ENCODE data around the gene EFCAB8. TPM values are rescaled to one million over a fixed set of nuclear protein-coding genes. Genes with fewer than 3 reads are reported as not detected.
"Not testable (repeated sequence)": the region's sequence is repeated elsewhere in the genome, so short reads cannot be mapped to it uniquely, and the experiment has no call there.

Gene EFCAB8
- total RNA-seq, 1 donor from 2014 or later: not detected

DNA sequence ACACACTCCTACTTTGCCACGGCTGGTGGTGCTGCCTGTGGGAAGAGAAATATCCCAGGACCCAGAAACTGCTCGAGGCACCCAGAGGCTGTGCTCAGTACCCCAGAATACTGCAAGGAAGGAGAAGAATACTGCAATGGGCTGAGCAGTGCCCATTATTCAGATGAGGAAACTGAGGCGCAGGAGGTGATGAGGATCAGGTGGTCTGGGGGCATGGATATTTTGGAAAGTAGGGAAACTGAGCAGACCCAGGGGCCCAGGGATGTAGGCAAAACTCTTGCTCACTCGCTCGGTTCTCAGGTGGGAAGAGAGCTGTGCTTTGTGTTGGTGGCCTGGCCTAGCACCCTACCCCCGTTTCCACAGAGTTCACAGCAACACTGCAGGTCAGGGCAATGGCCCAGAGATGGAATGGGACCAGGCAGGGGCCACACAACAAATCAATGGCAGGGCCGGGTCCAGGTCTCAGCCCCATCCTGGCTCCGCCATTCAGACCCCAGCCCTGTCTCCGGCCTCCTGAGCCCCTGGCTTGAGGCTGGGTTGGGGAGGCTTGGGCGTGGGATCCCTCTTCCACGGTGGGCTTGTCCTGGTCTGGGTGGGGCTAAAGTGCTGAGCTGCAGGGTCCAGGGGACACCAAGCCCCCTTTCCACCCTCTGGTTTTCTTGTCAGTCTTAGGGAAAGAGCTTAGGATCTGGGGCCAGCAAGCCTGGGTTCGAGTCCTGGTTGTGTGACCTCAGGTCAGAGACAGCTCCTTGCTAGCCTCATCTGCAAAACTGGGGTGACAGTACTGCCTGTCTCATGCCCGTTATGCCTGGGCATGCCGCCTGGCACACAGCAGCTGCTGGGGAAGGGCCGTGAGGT lies 111.6 kb downstream of the EFCAB8 start:
- DNase-seq (ENCODE audit: low read depth): no peak

DNA sequence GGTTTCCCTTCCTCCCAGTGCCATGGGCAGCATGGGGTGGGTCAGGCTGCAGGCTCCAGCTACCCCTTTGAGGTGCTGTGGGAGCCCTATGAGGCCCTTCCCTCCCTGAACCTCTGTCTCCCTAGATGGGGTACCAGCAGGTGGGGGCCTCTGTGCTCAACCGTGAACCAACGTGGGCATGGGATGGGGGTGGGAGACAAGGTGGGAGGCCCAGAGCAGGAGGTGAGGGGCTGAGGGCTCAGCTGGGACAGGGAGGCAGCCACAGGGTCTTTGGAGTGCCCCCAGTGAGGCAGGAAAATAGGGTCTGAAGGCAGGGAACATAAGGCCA lies 112.2 kb downstream of the EFCAB8 start:
- DNase-seq (ENCODE audit: low read depth): no peak

DNA sequence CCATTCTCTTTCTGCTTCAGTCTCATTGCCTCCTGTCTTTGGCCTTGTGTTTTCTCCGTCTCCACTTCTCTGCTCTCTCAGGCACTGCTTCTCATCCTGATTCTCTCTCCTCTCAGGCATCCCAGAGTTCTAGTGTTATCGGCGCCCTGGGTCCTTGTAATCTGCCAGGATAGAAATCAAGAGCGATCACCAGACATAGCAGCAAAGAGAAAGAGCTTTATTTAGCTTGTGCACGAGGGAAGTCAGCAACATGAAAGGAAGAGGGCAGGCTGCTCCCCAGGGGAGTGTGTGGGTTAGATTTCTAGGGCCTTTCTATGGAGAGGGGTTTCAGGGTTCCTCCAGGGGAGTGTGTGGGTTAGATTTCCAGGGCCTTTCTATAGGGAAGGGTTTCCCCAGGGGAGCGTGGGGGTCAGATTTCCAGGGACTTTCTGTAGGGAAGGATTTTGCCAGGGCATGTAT lies 113.0 kb downstream of the EFCAB8 start:
- peak; percentile 3 for DNase-seq (ENCODE audit: low read depth)

DNA sequence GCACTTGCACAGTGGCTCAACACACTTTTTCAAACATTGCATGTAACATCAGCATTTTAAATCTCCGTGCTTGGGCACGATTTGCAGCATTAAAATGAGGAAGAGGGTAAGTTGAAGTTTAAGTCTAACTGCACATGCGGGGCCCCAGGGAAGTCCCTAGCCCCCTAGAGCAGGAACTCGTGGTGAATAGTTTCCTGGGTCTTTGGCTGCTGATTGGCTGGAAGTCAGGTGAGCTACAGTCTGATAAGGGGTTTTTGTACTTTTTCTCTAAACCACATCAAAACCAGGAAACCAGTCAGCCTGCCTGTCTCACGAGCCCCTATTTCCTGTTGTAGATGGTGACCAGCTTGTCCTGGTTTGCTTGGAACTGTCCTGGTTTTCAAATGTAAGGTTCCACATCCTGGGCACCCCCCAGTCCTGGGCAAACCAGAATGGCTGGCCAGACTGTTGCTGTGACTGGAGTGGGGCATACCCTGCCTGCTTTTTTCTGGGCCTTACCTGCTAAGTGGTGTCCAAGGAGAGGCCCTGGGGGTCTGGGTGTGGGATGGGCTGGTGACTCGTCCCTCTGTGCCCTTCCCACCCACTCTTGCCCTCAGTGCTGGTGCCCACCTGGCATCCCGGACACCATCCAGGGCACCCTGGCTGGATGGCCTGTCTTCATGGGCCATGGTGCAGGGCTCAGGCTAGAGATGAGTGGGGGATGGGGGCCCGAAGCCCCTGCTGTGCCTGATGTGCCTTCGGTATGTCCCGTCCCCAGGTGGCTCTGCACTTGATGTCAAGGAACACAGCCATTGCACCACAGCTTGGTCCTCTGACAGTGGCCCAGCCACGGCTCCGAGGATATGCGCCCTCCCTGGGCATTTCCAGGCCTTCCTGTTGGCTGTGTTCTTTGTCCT lies 113.7 kb downstream of the EFCAB8 start:
- no peak for DNase-seq (ENCODE audit: low read depth)

DNA sequence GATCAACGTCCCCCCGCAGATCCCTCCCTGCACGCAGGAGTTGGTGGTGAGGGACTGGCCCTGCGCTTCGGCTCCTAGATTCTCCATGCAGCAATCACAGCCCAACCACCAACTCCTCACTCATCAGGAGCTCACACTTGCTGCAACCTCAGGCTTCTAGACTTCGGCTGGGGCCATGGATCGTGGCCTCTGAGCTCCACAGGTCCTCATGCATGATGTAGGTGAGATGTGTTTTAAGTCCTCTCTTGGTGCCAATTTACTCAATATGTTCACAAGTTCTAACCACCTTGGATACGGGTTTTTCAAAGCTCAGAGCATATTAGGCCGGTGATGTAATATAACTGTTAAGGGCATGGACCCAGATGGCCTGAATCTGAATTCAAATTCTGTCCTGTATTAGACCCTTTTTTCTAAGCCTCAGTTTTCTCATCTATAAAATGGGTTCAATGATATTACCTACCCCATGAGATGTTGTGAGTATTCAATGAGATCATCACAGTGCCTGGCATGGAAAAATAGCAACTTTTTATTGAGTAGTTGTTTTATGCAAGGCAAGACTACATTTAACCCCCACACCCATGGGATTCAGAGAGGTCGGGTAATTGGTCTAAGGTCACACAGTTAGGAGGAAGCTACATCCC lies 114.5 kb downstream of the EFCAB8 start:
- DNase-seq (ENCODE audit: low read depth): no peak

DNA sequence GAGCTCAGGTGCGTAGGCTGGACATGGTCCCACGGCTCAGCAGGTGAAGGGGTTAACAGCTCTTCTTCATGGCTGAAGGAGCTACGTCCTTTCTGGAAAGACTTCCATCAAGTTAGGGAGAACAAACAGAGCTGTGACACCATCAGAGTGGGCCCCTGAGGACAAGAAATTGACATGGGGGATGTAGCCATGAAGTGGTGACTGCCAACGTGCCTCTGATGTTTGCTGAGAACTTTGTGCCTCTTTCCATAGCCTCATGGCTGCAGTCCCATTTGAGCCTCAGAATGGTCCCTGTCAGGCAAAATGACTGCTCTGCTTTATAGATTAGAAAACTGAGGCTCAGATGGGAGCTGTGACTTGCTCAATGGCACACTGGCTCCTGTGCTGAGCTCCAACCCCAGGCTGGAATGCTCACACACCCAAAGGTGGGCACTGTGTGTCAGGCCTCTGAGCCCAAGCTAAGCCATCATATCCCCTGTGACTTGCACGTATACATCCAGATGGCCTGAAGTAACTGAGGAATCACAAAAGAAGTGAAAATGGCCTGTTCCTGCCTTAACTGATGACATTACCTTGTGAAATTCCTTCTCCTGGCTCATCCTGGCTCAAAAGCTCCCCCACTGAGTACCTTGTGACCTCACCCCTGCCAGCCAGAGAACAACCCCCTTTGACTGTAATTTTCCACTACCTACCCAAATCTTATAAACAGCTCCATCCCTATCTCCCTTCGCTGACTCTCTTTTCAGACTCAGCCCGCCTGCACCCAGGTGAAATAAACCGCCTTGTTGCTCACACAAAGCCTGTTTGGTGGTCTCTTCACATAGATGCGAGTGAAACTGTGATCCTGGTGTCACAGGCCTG lies 115.7 kb downstream of the EFCAB8 start:
- not testable (repeated sequence) for DNase-seq (ENCODE audit: low read depth)

DNA sequence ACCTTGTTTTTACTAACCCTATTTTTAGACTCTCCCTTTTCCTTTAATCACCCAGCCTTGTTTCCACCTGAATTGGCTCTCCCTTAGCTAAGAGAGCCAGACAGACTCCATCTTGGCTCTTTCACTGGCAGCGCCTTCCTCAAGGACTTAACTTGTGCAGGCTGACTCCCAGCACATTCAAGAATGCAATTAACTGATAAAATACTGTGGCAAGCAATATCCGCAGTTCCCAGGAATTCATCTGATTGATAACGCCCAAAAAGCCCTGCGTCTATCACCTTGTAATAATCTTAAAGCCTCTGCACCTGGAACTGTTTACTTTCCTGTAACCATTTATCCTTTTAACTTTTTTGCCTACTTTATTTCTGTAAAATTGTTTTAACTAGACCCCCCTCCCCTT lies 116.4 kb downstream of the EFCAB8 start:
- DNase-seq (ENCODE audit: low read depth): not testable (repeated sequence)

DNA sequence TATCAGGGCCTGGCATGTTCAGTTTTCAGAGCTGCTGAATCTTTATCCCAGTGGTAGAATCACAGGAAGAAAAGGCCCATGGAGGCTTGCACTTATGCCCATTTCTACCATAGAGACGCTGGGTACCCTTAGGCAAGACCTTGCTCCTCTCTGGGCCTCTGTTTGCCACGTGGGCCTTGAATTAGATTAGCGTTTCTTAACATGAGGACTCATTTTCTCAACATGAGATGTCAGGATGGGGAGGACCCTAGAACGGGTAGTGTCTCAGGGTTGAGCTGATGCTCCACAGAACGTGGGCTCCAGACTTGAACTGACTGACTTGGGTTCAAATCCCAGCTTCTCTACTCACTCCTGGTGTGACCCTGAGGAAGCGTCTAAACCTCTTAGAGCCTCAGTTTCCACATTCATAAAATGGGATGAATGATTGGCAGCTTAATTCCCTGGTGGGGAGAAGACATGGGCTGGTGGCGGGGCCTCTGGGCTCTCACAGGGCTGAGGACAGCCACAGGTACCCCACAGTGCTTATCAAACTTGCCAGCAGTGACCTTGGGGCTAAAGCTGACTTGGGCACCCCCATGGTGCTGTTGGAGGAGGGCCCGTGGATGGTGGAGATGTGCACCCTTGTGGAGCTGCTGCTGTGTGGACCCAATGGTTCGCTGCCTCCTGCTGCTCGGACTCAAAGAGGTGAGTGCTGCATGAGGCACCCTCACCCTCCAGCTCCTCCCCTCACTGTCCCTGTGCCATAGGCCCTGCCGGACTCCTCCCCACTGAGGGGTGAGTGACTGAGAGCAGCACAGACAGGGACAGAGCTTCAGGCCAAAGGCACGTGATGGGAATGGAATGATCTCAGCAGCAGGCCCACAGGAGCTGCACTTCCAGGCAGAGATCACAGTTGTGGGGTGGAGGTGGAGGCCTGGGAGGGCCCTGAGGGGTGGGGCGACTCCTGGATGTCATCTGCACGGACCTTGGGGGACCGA lies 117.3 kb downstream of the EFCAB8 start:
- DNase-seq (ENCODE audit: low read depth): no peak

DNA sequence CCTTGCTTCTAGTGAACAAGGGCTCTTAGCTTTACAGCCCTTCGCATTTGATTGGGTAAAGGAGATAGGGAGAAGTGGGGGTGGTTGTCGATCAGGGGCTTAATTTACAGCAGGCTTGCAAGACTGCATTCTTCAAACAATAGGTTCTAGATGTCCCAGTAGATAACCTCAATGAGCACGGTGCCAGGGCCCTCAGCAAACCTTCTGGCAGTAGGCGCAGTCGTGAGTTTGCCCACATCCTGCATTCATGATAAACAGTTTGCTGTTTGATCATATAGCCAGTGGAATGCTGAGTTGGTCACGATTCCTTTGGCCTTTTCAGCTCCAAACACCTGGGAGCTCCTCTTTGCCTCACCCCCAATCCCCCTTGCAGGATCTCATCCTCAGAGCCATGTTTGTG lies 118.0 kb downstream of the EFCAB8 start:
- no peak for DNase-seq (ENCODE audit: low read depth)

DNA sequence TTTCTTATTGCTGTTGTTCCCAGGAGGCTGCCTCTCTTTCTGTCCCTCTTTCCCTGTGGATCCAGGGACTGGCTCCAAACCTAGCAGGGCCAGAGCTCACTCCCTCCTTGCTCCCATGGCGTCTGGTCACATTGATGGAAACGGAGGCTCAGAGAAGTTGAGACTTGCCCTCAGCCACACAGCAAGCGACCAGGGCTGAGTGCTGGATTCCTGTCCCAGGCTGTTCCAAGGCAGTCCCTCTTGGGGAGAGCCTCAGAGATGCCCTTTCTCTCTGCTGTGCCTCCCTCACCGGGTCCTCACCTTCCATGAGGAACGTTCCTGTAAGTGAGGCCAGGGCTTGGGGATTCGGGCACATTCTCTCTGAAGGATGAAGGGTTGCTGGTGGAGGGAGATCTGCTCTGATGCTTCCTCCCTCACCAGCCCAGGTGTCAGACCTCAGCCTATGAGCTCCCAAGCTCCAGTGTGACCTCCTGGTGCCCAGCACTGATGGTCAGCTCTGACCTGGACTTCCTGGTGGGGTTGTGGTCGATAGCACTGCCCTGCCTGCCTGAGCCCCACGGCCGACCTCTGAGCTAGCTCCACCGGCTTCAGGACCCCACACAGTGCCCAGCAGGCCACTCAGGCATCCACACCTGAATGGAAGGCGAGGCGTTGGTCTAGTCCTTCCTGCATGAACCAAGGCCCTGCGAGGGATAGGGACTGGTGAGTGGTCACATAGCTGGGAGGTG lies 118.7 kb downstream of the EFCAB8 start:
- no peak for DNase-seq (ENCODE audit: low read depth)

DNA sequence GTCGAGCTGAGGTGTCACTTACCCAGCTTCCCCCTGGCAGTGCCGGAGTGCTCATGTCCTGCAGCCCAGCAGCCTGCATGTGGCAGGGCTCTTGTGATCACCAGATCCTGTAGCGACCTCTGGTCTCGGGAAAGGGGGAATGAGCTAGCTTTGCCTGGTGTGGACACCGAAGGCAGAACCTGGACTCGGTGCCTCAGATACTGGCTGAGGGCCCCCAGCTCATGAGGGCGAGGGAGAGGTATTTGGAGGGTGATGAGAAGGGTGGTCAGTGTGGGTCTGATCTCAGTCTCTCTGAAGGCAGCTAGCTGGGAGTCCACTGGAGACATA lies 119.2 kb downstream of the EFCAB8 start:
- no peak for DNase-seq (ENCODE audit: low read depth)

DNA sequence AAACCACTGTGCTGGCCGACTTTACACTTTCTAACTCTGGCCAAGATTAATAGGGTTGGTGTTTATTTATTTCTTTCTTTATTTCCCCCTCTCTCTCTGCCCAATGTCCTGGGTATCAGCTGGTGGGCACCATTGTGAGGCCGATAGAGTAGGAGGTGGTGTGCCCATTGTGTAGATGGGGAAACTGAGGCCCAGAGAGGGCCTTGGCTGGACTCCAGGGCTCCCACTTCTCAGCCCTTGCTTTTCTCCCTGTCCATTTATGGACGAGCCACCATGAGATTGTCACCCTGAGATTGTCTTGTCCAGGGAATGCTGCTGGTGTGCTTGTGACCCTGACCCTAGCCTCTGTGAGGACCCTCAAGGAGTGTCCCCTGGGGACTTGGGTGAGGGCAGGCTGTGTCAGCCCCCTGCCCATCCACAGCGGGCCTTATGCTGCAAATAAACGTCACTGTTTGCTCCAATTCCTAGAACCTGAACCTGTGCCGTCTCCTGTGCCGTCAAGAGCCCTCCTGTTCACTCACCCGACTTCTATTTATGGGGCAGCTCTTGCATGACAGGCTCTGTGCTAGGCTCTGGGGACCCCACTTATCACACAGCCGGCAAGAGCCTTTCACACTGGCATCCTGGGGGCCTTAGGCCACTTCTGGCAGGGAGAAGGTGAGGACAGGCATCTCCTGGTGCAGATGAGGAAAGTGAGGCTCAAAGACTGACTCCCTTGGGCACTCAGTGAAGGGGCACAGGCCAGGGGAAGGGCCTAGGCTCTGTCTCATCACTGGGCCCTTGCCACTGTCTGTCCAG lies 120.7 kb downstream of the EFCAB8 start:
- no peak for DNase-seq (ENCODE audit: low read depth)

DNA sequence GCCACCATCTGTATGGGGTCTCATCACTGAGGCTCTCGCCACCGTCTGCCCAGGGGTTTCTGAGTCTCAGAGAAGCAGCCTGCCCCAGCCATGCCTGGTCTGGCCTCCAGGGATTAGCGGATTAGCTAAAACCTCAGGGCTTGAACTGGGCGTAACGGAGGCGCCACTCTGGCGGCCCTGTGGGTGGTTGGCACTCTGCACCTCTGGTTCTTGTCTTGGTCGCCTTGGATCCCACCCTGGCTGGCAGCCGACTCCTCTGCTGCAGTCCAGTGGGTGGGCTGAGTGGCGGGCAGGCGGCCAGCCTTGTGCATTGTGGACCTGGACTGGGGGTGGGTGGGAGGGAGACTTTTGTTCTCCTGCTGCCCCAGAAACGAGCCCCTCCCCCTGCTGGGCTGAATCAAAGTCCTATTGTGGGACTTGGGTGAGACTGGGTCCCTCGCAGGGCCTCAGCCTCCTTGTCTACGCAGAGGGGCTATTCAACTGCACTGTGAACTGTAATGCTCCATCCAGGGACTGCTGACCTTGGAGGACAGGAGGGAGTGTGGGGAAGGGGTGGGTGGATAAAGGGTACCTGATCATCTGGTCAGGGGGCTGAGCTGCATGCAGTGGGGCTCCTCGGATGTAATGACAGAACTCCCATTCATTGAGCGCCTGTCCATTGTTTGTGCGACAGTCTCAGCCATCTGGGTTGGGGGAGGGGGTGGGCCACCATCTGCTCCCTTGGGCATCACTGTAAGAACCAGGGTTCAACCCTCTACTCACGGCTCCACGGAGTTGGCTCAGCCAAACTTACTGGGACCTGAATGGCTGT lies 121.6 kb downstream of the EFCAB8 start:
- DNase-seq (ENCODE audit: low read depth): no peak

DNA sequence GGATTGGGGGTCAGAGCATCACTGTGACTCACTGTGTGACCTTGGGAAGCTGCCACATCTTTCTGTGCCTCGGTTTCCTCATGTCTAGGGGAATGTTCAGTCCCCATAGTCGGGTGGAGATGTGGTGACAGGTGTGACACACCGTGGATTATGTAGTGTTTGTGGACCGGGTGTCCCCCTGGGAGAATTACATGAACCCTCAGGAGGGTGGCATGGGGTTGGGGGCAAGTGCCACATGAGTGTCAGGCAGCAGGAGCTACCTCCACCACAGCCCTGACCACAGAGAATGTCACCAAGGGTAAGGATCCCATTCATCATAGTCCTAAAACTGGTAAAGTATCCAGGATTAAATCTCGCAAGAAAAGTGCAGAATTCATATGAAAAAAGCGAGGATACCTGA lies 122.3 kb downstream of the EFCAB8 start:
- DNase-seq (ENCODE audit: low read depth): no peak

DNA sequence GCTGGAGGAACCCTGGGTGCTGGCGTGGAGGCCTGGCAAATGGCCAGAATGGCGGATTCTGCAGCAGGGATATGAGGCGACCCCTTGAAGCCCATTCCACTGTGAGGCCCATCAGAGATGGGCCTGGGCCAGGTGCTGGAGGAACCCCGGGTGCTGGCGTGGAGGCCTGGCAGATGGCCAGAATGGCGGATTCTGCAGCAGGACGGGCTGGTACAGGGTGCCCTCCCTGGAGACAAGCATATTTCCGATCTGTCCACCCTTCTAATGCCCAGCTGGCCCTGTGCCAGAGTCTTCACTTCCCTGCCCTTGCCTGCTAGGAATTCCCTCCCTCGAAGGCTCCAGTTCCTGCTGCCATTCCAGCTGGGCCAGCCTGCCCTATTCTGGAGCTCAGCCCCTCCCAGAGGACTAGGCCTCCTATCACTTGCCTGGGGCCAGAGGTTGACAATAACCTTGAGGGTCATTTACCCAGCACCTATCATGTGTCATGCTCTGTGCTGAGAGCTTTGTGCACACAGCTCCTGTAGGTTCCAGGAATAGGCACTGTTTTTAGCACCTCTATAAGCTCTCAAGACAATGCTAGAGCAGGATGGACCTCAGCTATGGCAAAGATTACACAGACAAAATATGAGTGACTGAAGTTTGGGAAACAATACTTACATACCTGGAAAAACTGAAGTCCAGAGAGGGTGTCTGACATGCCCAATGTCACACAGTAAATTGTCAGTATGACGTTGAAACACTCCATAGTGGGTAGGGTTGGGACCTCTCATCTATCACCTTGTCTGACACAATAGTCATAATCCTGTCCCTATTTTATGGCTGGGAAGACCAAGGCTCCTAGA lies 124.1 kb downstream of the EFCAB8 start:
- DNase-seq (ENCODE audit: low read depth): peak; percentile 8

DNA sequence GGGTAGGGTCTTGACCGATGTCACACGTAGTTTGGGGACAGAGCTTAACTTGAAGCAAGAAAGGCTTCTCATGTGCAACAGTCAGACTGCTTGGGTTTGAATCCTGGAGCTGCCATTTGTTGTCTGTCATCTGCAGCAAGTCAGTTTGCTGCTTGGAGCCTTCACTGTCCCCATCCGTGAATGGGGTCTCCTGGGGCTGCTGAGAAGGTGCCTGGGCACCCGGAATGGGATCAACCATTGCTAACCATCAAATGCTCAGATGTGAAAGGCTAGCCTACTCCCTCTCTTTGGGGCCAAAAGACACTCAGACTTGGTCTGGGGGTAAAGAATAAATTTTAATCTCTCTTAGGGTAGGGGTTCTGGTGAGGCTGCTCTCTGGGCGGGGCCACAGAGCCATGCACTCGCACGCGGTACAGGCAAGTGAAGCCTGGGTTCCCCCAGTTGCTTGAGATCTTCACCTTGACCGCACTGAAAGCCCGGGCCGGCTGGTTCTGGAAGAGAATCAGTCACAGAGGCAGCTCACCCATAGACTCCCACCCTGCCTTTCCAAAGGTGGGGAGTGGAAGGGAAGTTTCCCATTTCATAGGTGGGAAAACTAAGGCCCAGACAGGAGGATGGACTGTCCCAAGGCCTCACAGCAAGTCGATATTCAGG lies 124.9 kb downstream of the EFCAB8 start:
- DNase-seq (ENCODE audit: low read depth): no peak

Data from myocyte (in vitro differentiated cells).